Activated CD8-positive, alpha-beta memory T cell treated with anti-CD3 and anti-CD28 coated beads for 1 hour (primary cell): ENCODE data around the gene RAD51B.

ENCODE experiments used
- DNase-seq, 2 donors: peaks; one replicate each; pipeline ENCODE4 v3.0.0-alpha.2; 2020; ENCODE audit warnings: low read depth in 1 of 2; ENCODE audit errors: extremely low read depth in 1 of 2

Gene RAD51B

DNA sequence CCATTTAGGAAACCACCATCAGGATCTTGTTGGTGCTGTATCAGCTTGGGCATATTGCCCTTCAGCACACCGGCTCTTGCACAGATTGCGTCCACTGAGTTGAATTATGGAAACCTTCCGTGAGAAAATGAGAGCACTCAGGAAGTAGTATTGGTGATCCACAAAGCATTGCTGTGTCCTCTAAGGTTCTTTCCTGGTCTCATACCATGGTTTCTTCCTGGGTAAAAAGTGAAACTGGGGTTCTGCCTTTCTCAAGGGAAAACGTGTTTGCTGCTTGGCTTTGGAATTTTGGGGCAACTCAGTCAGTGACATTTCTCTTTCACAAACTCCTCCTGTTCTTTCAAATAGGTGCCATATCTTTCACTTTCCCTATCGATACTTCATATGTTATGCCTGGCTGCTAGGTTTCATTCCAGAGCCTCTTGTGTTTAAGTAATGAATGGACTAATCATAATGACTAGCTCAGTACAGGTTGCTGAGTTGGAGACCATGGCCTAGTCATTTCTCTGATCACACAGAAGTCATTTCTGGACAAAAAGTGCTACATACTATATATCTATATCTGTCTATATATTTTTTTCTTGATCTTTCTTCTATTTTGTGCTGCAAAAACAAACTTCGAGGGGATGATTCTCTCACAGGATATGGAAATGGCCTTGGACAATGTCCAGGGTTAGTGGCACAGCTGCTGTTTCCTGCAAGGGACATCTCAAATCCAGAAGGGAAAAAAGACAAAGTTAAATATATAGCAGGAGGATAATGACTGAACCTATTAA lies 549.9 kb downstream of the RAD51B start:
- DNase-seq: no peak

DNA sequence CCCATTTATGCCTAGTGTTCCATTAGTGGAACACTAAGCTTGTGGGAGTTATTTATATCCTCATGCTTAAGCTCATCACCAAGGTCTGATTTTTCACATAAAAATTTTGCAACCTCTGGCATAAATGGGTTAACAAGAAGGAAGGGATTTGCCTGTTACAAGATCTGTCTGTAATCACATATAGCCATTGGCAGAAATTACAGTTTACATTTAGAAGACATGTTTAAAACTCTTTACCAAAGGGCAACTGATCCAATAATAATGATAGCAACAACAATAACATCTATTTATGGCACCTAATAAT lies 550.4 kb downstream of the RAD51B start:
- no peak for DNase-seq

DNA sequence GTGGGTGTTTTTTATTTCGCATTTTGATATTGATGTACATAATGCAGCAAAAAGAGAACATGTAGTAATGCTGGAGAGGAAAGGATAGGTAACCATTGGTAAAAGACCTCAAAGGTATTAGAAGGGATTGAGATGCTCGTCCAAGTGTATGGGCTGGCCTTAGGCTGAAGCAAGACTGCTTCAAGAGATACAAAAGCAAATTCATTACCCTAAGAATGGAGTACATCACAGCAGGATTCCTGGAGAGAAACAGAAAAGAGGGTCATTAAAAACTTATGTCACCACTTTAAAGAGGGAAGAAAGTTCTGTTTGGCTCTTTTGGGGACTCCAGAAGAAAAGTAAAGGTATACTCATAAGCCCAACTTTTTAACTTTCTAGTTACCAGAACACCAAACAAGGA lies 552.8 kb downstream of the RAD51B start:
- DNase-seq: no peak

GRCh38 chr14:68373124-68373646 lies 553.6 kb downstream of the RAD51B start:
- DNase-seq: no peak

DNA sequence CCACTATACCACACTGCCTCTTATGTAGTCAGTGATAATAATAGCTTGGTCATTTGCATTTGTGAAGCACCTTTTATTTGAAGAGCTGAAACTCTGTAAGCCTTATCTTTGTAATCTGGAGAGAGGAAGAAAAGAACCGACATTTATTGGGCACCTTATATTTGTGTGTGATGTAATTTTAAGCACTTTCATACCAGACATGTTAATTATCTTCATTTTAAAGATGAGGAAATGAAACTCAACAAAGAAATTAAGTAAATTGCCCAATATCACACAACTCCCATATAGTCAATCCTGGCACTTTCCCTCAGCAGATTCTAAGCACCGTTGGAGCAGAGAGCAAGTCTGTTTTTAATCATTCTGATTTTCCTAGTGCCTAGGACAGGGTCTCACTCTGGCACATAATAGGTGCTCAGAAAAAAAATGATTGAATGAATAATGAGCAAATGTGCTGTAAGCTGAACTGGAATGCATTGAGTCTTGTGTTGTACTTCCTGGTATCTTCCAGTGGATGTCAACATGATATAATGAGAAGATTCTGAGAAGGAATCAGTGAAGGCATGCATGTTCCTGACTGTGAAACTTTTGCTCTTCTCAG lies 554.4 kb downstream of the RAD51B start:
- DNase-seq: no peak

DNA sequence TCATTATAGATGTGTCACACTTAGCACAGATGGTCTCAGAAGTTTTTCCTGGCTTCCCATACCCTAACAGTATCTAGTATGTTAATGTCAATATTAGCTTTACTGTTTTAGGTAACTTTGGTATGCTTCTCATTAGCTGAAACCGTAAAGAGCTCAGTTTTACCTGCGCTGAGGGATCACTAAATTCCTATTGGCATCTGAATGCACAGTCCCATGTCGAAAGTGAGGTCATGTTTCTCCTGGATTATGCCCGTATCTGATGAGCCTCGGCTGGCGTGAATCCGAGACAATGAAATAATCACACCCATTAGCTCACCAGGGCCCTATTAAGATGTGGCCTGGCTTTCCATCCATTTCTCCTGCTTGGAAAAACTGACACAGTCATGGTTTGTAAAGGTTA lies 555.1 kb downstream of the RAD51B start:
- no peak for DNase-seq

DNA sequence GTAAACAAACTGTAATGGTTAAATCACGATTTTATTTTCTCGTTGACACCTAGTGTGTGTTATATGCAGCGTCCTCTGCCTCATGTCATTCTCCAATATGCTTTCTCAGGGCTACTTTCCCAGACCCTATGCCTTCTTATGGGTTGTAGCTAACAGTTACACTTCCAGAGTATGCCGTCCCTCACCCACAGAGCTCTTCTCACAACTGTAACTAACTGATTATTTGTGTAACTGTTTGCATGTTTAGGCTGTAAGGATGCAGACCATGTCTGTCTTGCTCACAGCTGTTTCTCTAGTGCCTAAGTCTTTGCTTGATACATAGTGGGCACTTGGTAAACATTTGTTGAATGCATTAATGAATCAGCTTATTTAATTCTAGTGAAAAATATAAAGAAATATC lies 555.8 kb downstream of the RAD51B start:
- no peak for DNase-seq

- no peak for DNase-seq
These were observed 556.6 kb downstream of the RAD51B start for GRCh38 chr14:68376067-68376779.

- no peak for DNase-seq
These were observed 557.4 kb downstream of the RAD51B start for GRCh38 chr14:68377006-68377405.

GRCh38 chr14:68377459-68377858 lies 557.9 kb downstream of the RAD51B start:
- DNase-seq: no peak

DNA sequence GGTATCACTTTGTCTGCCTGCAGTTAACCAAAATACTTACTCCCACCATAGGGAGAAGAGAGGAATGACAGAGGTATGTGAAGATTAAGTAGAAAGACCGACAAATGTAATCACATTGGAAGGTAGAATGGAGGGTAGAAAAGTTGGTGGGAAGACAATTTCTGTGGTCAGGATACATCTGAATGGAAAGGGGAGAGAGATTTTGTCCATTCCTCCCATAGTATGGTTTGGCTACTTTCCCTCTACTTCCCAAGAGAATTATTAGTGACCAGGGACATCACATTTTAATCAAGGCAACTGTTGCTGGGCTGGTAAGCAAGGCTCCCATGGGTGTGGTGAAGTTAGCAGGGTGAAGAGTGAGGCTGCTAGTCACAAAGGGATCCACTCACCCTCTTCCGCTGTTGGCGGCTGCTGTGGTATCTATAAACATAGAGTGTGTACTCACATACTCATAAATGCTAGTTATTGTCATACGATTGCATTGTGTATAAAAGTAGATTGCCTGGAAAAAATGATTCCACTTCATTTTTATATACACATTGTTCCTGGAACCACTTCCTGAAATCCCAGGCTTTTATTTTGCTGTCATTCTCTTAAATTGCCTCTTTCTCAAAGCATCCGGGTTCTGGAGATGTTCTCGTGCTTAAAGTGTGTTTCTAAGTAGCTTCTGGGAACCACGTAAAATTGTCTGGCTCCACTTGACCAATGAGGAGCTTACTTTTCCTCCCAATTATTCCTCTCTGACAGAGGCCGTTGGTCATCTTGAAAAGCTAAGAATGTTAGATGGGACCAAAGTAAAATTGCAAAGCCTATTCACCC lies 560.1 kb downstream of the RAD51B start:
- DNase-seq: no peak

DNA sequence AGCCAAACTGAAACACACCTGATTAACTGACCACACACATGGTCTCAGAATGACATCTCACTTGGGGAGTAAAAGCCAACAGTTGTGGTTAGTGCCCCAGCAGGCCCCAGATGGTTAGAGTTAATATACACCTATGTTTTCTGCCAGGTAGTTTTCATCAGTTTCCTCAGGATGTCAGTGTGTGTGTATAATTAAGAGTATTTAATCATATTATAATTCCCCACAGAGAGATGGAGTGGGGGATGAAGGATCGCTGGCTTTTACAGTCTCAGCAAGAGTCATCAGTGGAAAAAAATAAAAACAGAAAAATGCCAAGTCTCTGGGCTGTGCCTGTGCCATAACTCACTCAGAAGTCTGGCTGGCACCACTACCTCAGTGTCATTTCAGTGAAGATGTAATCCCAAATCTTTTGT lies 560.8 kb downstream of the RAD51B start:
- no peak for DNase-seq

DNA sequence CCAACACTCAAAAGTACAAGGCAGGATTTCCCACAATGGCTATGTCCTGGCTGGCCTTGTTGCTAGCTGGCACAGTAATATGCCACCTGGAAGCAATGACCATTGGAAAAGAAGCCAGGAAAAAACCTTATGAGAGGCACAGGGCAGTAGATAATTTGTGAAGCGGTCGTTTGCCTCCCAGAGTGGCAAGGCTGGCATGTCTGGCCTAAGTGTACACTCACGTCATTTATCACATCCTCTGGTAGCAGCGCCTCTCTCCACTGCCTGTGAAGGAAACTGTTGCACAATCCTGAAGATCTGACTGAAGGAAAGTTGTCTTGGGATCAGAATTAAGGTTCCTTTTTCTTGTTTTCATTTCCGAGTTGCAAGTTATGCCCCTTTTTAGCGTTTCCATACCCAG lies 564.8 kb downstream of the RAD51B start:
- DNase-seq: no peak

- DNase-seq: no peak
These were observed 565.3 kb downstream of the RAD51B start for GRCh38 chr14:68384881-68385280.

DNA sequence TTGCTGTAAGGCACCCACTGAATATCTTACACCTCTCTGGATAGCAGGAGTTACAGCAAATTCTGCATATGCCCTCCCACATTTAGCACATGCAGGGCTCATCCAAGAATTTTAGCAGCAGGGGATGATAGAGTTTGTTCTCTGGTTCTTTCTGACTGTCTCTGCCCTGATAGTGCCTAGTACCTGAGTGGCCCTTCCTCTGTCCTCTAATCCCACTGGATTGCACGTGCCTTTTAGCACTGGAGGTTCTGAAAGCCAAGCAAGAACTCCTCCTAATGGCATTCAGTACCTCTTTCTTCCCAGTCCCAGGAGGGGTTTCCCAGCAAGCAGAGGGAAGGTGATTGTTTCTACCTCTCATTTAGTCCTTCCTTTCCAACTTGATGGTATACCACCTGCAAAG lies 566.9 kb downstream of the RAD51B start:
- no peak for DNase-seq

GRCh38 chr14:68386950-68387779 lies 567.6 kb downstream of the RAD51B start:
- no peak for DNase-seq

DNA sequence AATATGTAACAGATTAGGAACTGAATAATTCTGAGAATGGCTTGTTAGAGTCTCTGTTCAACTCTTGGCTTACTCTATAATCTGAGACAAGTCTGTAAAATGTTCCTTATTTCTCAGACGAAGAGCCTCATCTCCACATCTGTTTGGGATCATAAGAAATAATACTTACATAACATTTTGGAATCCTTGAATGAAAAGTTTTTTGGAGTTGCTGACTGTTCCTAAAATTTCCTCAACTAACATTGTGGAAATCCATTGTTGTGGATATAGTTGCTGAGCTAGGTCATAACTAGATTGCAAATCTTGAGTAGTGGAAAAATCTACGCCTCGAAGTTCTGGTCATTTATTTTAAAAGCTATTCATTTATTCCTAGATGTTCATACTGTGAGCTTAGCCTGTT lies 570.4 kb downstream of the RAD51B start:
- DNase-seq: no peak

GRCh38 chr14:68390741-68391140 lies 571.2 kb downstream of the RAD51B start:
- DNase-seq: no peak

DNA sequence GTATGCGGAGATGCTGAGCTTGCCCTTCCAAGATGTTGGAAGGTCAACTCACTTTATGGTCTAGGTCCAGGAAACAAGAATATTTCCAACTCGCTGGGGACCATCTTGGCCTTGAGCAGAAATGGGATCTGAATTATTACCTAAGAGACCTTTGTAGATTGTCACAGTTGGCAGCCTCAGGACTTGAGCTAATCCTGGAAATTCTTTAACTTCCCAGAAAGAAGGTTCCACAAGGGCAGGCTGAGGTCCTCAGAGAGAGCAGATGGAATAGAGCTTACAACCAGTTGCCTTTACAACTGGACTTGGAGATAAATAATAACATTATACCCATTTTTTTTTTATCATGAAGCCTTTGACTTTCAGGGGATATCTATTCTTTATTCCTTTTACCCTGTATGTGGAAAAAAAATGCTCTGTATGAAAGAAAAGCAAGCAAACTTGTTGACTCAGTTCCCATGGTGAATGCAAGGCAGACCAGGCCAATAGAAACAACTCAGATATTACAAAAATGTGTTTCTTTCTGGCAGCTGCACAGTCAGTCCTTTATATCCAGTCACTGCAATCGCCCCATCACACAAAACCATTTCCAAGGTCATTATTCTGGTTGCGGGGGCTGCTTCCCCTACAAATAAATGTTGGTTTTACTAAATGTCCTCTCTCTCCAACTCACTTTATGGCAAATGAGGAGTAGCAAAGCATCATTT lies 571.9 kb downstream of the RAD51B start:
- DNase-seq: no peak
